ENCODE measurements around the gene ARHGEF3.

GRCh38 chr3:56833022-56833421 lies 31.3 kb upstream of the ARHGEF3 start:
- no peak for TF ChIP-seq POLR2A (IDR thresholded peaks at IDR 0.05; ENCODE audit: low read depth, low read length)
- TF ChIP-seq, protein P1, sequence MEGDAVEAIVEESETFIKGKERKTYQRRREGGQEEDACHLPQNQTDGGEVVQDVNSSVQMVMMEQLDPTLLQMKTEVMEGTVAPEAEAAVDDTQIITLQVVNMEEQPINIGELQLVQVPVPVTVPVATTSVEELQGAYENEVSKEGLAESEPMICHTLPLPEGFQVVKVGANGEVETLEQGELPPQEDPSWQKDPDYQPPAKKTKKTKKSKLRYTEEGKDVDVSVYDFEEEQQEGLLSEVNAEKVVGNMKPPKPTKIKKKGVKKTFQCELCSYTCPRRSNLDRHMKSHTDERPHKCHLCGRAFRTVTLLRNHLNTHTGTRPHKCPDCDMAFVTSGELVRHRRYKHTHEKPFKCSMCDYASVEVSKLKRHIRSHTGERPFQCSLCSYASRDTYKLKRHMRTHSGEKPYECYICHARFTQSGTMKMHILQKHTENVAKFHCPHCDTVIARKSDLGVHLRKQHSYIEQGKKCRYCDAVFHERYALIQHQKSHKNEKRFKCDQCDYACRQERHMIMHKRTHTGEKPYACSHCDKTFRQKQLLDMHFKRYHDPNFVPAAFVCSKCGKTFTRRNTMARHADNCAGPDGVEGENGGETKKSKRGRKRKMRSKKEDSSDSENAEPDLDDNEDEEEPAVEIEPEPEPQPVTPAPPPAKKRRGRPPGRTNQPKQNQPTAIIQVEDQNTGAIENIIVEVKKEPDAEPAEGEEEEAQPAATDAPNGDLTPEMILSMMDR (IDR thresholded peaks at IDR 0.05; ENCODE audit: extremely low read depth in 1 of 2, insufficient read depth in 1 of 2, low read depth in 1 of 2, low read length in 2 of 2): no peak
- no peak for TF ChIP-seq POLR2AphosphoS5 (IDR thresholded peaks at IDR 0.05; ENCODE audit: insufficient read depth, low read depth, low read length)
- no peak for TF ChIP-seq MAX (IDR thresholded peaks at IDR 0.05; ENCODE audit: insufficient read depth, insufficient read length)
- no peak for TF ChIP-seq MYC (IDR thresholded peaks at IDR 0.05; ENCODE audit: low read depth, low read length)

All from endothelial cell of umbilical vein (primary cell).